ENCODE results near the gene SCRT2.

- TF ChIP-seq EZH2 (IDR thresholded peaks at IDR 0.05; ENCODE audit: insufficient read depth, poor library complexity, severe bottlenecking), result no peak
- TF ChIP-seq EZH2phosphoT487 (IDR thresholded peaks at IDR 0.05; ENCODE audit: insufficient read depth, low read depth), result no peak
Observed at GRCh38 chr20:618980-619379, 56.6 kb downstream of the SCRT2 start.

All from GM23248 (cell line).